NCI-H2107 treated with DMSO at 0.1 percent for 48 hours (cell line): ENCODE results near the gene C2orf76.
"Not testable (repeated sequence)": the region's sequence is repeated elsewhere in the genome, so short reads cannot be mapped to it uniquely, and the experiment has no call there.

Source experiments
- DNase-seq: peaks from one replicate; lab custom pipeline; 2025; ENCODE audit not compliant: unreplicated experiment; lab: John Stamatoyannopoulos, UW

Gene C2orf76

DNA sequence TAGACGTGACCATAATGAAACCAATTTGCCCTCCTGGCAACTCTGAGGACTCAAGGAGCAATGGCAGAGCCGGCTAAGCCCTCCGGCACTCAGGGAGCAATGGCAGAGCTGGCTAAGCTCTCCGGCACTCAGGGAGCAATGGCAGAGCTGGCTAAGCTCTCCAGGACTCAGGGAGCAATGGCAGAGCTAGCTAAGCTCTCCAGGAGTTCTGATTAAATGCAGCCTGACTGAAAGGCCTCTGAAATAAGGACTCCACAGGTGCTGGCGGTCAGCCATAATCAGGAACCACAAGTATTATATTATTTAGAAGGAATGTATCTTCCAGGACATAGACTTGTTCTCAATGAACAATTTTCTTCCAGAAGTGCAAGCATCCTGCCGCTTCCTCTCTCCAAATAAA lies 65.2 kb downstream of the C2orf76 start:
- DNase-seq: no peak

DNA sequence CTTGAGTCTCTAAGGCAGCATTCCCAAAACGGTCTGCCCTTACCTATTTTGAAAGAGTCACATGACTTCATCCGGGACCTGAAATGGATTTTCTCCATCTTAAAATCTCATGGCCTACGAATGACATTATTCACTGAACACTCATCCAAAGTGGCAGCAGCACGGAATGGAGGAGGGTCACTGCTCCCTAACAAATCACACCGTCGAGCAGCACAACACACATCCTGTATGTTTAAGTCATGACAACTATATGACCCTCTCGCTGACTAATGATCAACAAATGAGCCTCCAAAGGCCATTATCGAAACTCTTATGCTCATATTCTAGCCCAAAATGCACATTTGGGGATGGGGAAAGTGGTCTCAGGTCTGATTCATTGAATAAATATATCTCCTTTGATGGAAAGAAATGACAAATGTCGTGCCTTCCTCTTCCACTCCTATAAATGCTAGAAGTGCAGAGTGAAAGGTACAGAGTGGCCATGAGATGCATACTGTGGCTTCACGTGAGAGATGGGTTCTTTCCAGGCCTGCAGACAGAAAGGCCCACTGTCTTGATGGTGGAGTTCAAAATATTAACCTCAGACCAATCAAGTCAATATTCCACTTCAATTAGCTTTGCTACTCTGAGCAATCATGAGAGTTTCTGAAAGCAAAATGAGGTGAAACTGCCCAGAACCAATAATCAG lies 70.8 kb downstream of the C2orf76 start:
- DNase-seq: no peak

- no peak for DNase-seq
Measured at GRCh38 chr2:119294671-119295070, 72.0 kb downstream of the C2orf76 start.

- DNase-seq: no peak
Measured at GRCh38 chr2:119293900-119294299, 72.7 kb downstream of the C2orf76 start.

DNA sequence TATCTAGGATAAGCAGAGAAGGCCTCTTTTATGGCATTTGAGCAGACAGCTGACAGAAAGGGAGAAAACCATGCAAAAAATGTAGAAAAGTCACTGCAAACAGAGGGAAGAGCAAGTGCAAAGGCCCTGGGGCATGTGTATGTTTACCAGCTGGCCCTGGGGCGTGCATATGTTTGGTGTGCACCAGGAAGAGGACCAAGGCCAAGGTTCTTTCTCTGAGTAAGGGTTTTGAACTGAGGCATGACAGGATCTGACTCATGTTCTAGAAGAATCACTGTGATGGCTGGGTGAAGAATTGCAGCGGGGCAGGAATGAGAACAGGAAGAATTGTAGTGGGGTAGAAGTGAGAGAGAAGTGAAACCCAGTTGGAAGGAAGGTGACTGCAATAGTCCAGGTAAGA lies 73.4 kb downstream of the C2orf76 start:
- no peak for DNase-seq

DNA sequence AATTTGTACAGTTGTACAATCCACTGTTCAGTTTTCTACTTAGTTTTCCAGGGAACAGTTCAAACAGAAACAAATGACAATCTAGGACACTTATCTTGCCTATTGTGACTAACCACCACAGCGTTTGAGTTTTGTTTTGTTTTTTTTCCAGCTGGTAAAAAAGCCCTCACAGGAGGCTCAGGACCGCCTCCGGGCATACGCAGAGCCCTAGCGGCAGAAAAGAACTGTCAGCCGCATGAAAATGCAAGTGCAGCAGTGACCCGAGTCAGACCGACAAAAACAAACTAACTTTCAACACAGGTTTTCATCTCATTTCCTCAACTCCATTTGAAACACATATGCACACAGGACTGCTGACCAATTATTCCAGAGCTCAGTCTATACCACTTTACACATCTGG lies 74.4 kb downstream of the C2orf76 start:
- peak; percentile 40 for DNase-seq

- no peak for DNase-seq
Measured at GRCh38 chr2:119291588-119292167, 75.0 kb downstream of the C2orf76 start.

GRCh38 chr2:119290859-119291587 lies 75.6 kb downstream of the C2orf76 start:
- DNase-seq: peak; percentile 44

DNA sequence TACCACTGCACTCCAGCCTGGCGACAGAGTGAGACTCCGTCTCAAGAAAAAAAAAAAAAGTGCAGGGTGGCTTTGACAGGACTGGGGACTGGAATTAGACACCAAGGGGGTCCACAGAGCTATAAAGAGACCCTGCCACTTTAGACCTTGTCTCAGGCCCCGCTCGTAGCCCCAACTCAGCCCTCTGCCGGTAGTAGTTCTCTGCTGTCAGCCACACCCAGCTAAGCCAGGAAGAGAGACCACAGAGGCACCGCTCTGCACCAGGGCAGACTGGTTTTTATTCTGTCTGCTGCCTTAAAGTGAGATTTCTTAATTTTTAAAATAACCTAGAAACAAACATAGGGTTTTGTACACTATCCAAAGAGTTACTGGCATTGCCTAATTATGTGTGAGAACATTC lies 77.0 kb downstream of the C2orf76 start:
- no peak for DNase-seq

DNA sequence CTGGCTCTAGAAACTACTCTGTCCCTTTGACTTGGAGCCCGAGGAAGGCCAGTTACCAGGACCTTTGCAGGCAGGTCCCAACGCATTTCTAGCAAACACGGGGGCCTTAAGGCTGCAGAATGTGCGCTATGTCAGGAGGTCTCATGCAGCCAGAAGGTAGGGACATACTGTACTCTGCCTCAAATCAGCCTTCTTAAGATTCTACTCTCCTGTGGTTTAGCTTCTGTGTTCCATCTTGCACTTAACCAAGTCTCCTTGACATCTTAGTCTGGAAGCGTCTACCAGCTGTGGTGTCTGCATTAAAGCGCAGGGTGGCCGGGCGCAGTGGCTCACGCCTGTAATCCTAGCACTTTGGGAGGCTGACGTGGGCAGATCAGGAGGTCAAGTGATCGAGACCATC lies 77.5 kb downstream of the C2orf76 start:
- DNase-seq: no peak

DNA sequence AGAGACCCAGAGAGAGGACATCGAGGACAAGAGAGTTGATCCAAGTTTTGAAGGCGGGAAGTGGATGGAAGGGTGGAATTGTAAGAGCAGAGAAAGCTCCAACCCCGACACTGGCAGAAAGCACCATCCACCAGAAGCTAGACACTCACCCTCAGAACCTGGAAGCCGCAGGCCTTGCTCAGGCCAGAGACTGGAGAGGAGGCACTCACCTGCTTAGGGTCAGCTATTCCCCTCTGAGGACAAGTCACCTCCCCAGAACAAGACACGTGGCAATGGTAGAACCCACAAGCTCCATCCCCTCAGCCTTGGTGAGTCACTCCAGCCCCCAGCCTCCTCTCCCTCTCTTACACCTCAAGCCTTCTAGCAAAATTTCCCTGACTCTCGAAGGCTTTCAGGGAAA lies 78.1 kb downstream of the C2orf76 start:
- DNase-seq: no peak

- DNase-seq: no peak
Measured at GRCh38 chr2:119286661-119287060, 80.0 kb downstream of the C2orf76 start.

GRCh38 chr2:119283873-119284331 lies 82.7 kb downstream of the C2orf76 start:
- DNase-seq: peak; percentile 35

GRCh38 chr2:119282996-119283511 lies 83.6 kb downstream of the C2orf76 start:
- DNase-seq: no peak

GRCh38 chr2:119282146-119282995 lies 84.3 kb downstream of the C2orf76 start:
- no peak for DNase-seq

- no peak for DNase-seq
Measured at GRCh38 chr2:119280680-119281079, 86.0 kb downstream of the C2orf76 start.

DNA sequence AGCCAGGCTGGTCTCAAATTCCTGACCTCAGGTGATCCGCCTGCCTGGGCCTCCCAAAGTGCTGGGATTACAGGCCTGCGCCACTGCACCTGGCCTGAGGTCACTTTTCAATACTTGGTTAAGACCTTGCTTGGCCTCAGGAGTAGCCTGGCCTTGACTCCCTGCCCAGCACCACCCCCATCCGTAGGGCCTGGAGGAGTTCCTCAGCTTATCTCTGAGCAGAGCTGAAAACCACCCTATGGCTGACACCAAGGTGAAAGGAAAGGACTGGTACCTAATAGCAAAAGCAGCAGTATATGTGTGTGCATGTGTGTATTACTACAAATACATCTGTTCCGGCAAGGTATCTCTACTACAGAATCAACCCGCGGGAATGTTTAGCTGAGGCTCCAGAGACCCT lies 87.0 kb downstream of the C2orf76 start:
- DNase-seq: no peak

- no peak for DNase-seq
Measured at GRCh38 chr2:119278946-119279345, 87.7 kb downstream of the C2orf76 start.

GRCh38 chr2:119278385-119278784 lies 88.2 kb downstream of the C2orf76 start:
- DNase-seq: not testable (repeated sequence)

DNA sequence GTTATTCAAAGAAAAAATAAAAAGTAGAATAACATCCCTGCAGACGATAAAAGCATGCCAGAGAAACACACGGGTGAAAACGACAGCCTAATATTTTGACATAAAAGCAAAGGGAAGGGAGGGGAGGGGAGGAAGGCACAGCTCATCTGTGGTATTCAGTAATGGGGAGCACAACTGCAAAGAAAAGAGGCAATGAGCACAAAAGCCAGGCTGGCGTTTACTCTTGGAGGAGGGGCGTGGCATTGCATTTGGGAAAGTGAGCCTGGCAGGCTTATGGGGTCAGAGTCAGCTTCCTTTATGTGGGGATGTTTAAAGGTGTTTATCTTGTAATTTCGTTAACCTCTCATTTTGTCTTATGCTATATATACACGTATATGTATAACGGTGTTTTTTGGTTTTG lies 89.8 kb downstream of the C2orf76 start:
- DNase-seq: no peak

- DNase-seq: no peak
Measured at GRCh38 chr2:119267604-119268003, 99.0 kb downstream of the C2orf76 start.
